ENCODE measurements around the gene PAMR1. TPM values are rescaled to one million over a fixed set of nuclear protein-coding genes. Genes with fewer than 3 reads are reported as not detected.
"Not testable (repeated sequence)": the region's sequence is repeated elsewhere in the genome, so short reads cannot be mapped to it uniquely, and the experiment has no call there.

PAMR1 gene
- total RNA-seq, 1 donor from 2014 or later: 4.6 TPM

- Histone ChIP-seq H3K36me3 (no peaks in the 10 kb centered on the region), H3K4me1 (peaks cover 0 to 9% of the 10 kb centered on the region in 2 donors), H3K27me3 (no peaks in the 10 kb centered on the region), H3K4me3 (no peak overlapping the region), H3K27ac (no peak overlapping the region), H3K9me3 (no peaks in the 10 kb centered on the region)
- intact Hi-C loops (cut with DNase I): no loop called here
- TF ChIP-seq CTCF (IDR thresholded peaks at IDR 0.05): no peak
- DNase-seq (ENCODE audit: low spot score in 2 of 2): no peak
Observed at GRCh38 chr11:35523331-35523768, 2.1 kb downstream of the PAMR1 start.

GRCh38 chr11:35522091-35522490 lies 3.3 kb downstream of the PAMR1 start:
- H3K4me3 ChIP-seq; H3K27me3 ChIP-seq; H3K36me3 ChIP-seq; DNase-seq (ENCODE audit: low spot score in 2 of 2); H3K4me1 ChIP-seq; intact Hi-C loops (cut with DNase I); H3K9me3 ChIP-seq; H3K27ac ChIP-seq: not testable (repeated sequence)

- Histone ChIP-seq H3K36me3 (no peaks in the 10 kb centered on the region), H3K9me3 (no peaks in the 10 kb centered on the region), H3K27me3 (no peaks in the 10 kb centered on the region), H3K27ac (no peak overlapping the region), H3K4me3 (no peak overlapping the region), H3K4me1 (peaks cover 0 to 3% of the 10 kb centered on the region in 2 donors)
- no peak for TF ChIP-seq CTCF (IDR thresholded peaks at IDR 0.05)
- intact Hi-C loops (cut with DNase I): no loop called here
- no peak for DNase-seq (ENCODE audit: low spot score in 2 of 2)
Observed at GRCh38 chr11:35520376-35520775, 5.0 kb downstream of the PAMR1 start.

- H3K27me3 ChIP-seq: no peaks in the 10 kb centered on the region
- no peak overlapping the region for H3K4me3 ChIP-seq
- intact Hi-C loops (cut with DNase I): no loop called here
- H3K27ac ChIP-seq: no peak overlapping the region
- no peaks in the 10 kb centered on the region for H3K36me3 ChIP-seq
- H3K9me3 ChIP-seq: no peaks in the 10 kb centered on the region
- no peak for TF ChIP-seq CTCF (IDR thresholded peaks at IDR 0.05)
- no peaks in the 10 kb centered on the region for H3K4me1 ChIP-seq
- DNase-seq (ENCODE audit: low spot score in 2 of 2): no peak
Observed at GRCh38 chr11:35518766-35519165, 6.7 kb downstream of the PAMR1 start.

- Histone ChIP-seq H3K36me3 (no peaks in the 10 kb centered on the region), H3K27me3 (no peaks in the 10 kb centered on the region), H3K27ac (no peak overlapping the region), H3K9me3 (no peaks in the 10 kb centered on the region), H3K4me3 (no peak overlapping the region), H3K4me1 (no peaks in the 10 kb centered on the region)
- no peak for DNase-seq (ENCODE audit: low spot score in 2 of 2)
- TF ChIP-seq CTCF (IDR thresholded peaks at IDR 0.05): no peak
- intact Hi-C loops (cut with DNase I): no loop called here
Observed at GRCh38 chr11:35517481-35517880, 7.9 kb downstream of the PAMR1 start.

- no peak for DNase-seq (ENCODE audit: low spot score in 2 of 2)
- intact Hi-C loops (cut with DNase I): no loop called here
- H3K27ac ChIP-seq: no peak overlapping the region
Observed at GRCh38 chr11:35516403-35516802, 9.0 kb downstream of the PAMR1 start.

More at GRCh38 chr11:35516403-35516802, 9.0 kb downstream of the PAMR1 start:
- no peak for TF ChIP-seq CTCF (IDR thresholded peaks at IDR 0.05)
- no peaks in the 10 kb centered on the region for H3K36me3 ChIP-seq
- no peaks in the 10 kb centered on the region for H3K9me3 ChIP-seq
- no peaks in the 10 kb centered on the region for H3K4me1 ChIP-seq
- H3K4me3 ChIP-seq: no peak overlapping the region
- no peaks in the 10 kb centered on the region for H3K27me3 ChIP-seq
